Endometrium (tissue), 2 donors: ENCODE measurements around the gene PADI1.

Experiments
- FAIRE-seq: peaks from 2 replicates; lab custom pipeline; 2012; peaks lifted over from hg19 to GRCh38; lab: Jason Lieb, UNC
- donor health status: control.
- donor health status: control.

Gene PADI1

GRCh38 chr1:17204546-17205440, at the start of gene PADI1:
TSS of gene PADI1 (plus strand) at chr1:17205128. CDS start at chr1:17205218, 90 bp downstream.
- FAIRE-seq, result no peak

DNA sequence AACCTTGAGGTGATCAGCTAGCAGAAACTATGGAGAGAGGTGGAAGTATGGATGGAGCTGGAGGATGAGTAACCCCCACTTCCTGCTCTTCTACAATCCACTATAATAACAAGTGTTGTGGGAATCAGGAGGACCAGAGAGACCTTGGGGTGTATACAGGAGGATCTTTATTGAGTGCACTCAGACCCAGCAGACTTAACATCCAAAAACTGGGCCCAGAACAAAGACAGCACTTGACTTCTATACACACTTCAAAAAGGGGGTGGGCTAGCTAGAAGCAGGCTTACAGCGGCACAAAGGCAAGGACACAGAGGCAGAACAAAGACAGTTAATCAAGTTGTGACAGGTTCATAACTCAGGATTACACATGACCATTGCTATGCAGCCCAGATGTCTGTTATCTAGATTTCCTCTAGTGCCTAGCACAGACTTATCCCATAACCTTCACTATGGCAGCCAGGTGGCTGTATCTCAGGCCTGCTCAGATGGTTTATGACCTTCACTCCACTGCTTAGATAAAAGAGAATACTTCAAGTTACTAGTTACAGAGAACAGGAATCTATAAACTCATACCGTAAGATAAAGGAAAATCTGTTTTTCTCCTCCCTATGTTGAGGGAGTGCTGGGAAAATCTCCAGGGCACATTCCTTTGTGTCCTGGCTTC, 49.5 kb upstream of the PADI1 start:
- no peak for FAIRE-seq

DNA sequence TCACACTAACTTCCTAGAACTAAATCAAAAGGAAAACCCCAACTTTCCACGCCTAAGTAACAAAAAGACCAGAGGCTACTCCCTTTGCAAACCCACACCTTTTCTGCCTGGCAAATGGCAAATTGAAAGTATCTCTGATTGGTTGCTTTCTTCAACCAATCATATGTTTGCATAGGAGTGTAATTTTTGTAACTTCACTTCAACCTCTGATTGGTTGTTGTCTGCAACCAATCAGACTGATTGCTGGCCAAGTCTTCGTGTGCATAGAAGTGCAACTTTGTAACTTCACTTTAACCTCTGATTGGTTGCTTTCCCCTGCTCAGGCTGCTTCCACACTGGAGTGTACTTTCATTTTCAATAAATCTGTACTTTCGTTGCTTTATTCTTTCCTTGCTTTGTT, 48.8 kb upstream of the PADI1 start:
- FAIRE-seq, result no peak

- no peak for FAIRE-seq
These were observed 46.0 kb upstream of the PADI1 start for GRCh38 chr1:17158961-17159360.

- FAIRE-seq, result no peak
These were observed 43.7 kb upstream of the PADI1 start for GRCh38 chr1:17161137-17161740.

DNA sequence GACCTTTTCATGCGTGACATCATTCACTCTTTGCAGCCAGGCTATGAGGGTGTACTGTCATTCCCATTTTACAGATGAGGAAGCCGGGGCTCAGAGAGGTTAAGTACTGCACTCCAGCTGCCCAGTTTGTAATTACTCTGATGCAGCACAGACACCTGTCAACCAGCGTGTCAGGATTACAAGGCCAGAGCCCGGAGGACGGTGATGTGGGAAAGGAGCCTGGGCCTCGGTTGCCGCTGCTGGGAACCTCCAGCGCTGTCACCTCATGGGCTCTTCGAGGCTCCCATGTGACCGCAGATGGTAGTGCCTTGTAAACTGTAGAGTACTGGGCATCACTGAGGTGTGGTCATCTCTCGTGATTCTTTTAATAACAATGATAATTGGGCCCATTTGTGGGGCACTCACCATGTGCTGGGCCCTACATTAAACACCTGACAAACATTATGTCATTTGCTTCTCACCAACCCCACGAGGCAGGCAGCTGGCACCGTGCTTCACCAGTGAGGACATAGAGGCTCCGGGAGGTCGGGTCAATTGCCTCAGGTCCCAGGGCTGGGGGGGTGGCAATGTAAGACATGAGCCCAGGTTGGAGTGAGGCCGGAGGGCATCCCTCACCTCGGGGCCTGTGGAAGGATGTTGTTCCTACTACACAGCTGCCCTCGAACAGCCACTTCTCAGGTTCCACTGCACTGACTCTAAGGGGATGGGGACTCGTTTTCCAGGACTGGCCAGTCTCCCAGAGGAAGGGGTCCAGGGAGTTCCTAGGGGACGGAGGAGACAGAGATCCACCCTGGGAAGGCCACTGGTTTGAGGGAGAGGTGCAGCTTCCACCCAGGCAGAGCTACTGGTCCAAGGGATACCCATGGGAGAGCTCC, 42.8 kb upstream of the PADI1 start:
- no peak for FAIRE-seq

DNA sequence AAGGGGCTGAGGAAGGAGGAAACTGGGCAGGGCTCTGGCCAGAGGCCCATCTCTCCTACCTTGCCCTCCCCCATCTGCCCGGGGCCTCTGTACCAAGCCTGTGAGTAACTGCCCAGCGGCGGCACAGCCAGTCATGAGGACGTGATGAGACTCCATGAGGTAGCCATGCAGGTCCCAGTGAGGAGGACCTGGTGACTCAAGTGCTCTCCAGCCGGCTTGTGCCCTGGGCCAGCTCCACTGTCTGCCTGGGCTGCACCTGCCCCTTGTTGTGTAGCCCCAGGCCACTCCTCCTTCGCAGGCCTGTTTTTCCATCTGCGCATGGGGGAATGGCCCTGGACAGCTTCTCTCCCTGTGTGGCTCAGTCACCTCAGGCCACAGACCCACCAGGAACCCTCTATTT, 42.0 kb upstream of the PADI1 start:
- no peak for FAIRE-seq

DNA sequence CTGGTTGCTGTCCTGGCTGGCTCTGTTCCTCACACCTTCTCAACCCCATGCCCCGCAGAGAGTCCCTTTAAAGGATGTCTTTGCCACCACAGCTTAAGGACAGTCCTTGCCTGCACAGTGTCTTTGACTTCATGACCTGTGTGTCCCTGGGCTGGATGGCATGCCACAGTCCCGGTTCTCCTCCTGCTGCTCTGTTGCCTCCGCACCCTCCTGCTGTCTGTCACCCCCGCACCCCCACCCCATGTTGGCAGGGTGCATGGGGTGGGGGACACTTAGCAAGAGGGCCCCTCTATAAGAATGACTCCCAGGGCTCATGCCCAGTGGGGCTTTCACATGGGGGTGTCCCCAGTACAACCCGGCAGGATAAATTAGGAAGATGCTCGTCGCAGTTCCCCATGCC, 41.6 kb upstream of the PADI1 start:
- no peak for FAIRE-seq

- FAIRE-seq, result no peak
These were observed 40.9 kb upstream of the PADI1 start for GRCh38 chr1:17163789-17164666.

GRCh38 chr1:17165823-17166222, 39.1 kb upstream of the PADI1 start:
- no peak for FAIRE-seq

- no peak for FAIRE-seq
These were observed 37.7 kb upstream of the PADI1 start for GRCh38 chr1:17167041-17167785.

GRCh38 chr1:17167786-17168090, 37.2 kb upstream of the PADI1 start:
- FAIRE-seq, result no peak

DNA sequence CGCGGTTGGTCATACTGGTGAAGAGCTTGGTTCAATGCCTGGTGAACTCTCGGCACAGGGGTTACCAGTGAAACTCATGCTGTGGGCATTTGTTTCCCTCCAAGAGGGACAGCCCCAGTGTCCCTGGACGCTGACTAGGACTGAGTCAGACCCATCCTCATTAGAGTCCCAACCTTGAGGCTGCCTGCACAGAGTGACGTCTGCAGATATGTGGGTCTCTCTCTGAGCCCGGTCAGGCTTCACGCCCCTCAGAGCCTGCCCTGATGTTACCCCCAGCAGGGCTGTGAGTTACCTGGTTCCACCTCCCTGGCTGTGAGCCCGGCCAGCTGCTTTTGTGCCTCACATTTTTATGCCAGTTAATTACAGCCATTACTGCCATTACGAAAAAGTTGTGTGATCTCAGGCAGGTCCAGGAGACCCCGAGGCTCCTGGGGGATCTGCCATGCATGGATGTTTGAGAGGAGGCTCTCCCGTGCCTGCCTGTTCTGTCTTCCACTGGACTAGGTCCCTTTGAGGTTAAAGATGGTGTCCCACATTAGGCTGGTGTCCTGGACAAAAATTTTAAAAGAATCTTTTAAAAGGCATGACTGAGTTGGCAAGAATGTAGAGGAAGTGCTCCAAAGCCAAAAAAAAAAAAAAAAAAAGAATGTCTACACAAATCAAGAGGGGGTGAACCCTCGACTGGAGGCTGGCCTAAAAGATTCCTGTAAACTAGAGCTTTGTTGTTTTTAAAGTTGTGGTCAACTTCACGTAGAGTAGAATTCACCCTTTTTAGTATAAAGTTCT, 36.6 kb upstream of the PADI1 start:
- FAIRE-seq, result no peak

GRCh38 chr1:17170571-17170970, 34.4 kb upstream of the PADI1 start:
- FAIRE-seq, result peak; percentile 26

DNA sequence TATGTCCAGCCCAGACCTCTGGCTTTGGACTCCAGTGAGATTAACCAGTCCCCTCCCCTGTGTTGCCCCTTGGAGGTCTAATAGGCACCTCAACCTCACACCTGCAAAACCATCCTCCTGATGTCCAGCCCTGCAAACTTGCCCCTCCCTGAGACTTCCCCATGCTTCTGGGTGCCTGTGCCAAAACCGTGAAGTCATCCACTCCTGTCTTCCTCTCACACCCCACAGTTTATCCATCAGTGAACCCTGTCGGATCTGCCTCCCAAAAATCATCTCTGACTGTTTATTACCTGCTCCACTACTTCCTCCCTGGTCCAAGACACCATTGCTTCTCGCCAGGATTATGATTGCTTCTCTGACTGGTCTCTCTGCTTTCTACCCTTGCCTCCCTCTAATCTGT, 31.7 kb upstream of the PADI1 start:
- FAIRE-seq, result no peak

GRCh38 chr1:17176306-17177061, 28.4 kb upstream of the PADI1 start:
- no peak for FAIRE-seq

- FAIRE-seq, result no peak
These were observed 27.3 kb upstream of the PADI1 start for GRCh38 chr1:17177651-17178050.

GRCh38 chr1:17181781-17182464, 23.0 kb upstream of the PADI1 start:
- no peak for FAIRE-seq
